Urinary bladder (tissue), 4 donors: ENCODE data around the gene PDLIM1. TPM values are rescaled to one million over a fixed set of nuclear protein-coding genes. Genes with fewer than 3 reads are reported as not detected.

Experiments used
- DNase-seq: peaks from one replicate; pipeline ENCODE4 v3.0.0-alpha.2; 2015; ENCODE audit errors: extremely low spot score
- H3K27ac ChIP-seq: one replicate; pipeline ENCODE4 v1.5.1; 2013; ENCODE audit warnings: low read depth, mild to moderate bottlenecking, moderate library complexity
- H3K36me3 ChIP-seq: one replicate; pipeline ENCODE4 v1.6.1; 2013; ENCODE audit warnings: mild to moderate bottlenecking, moderate library complexity; ENCODE audit not compliant: insufficient read depth
- H3K4me1 ChIP-seq: one replicate; pipeline ENCODE4 v1.6.1; 2013; ENCODE audit warnings: mild to moderate bottlenecking, moderate library complexity; ENCODE audit not compliant: insufficient read depth
- H3K4me3 ChIP-seq: one replicate; pipeline ENCODE4 v1.5.1; 2013; ENCODE audit warnings: low read depth, low read length
- WGBS: extraction: QIAGEN DNeasy Blood & Tissue Kit; methylation state at CpG from one replicate; pipeline ENCODE4 v1.1.7; 2013; 5-methylcytosine and 5-hydroxymethylcytosine counted together
- polyA plus RNA-seq: library from polyadenylated mRNA; stranded (reverse); fragments of 200-250 nt; gene quantifications from one replicate; pipeline ENCODE4 v1.2.3, GENCODE V29; 2013
- total RNA-seq: library from RNA; depleted of rRNA; stranded (reverse); fragments of >200 nt; gene quantifications from one replicate; pipeline ENCODE4 v1.2.3, GENCODE V29; 2014
- donor health status: healthy with polysubstance abuse.
- donor health status: healthy.

Gene PDLIM1
- total and polyA plus RNA-seq, 2 donors, result 24.4 to 217 TPM

GRCh38 chr10:95289003-95289920 is 1.5 kb downstream of the PDLIM1 start:
- DNase-seq, result no peak
- peaks cover 1% of the 10 kb centered on the region for H3K4me1 ChIP-seq
- WGBS, result 77% methylated on average over 12 of the region's 12 CpGs
- peak overlapping the region; percentile 92 for H3K27ac ChIP-seq
- no peaks in the 10 kb centered on the region for H3K36me3 ChIP-seq
- peak overlapping the region; percentile 79 for H3K4me3 ChIP-seq

- Histone ChIP-seq H3K4me1 (peaks cover 1% of the 10 kb centered on the region), H3K36me3 (no peaks in the 10 kb centered on the region), H3K27ac (no peak overlapping the region), H3K4me3 (no peak overlapping the region)
- 73% methylated on average over 1 of the region's 1 CpG for WGBS
- DNase-seq, result no peak
These were observed 2.5 kb downstream of the PDLIM1 start for GRCh38 chr10:95288303-95288702.

GRCh38 chr10:95287281-95287680 is 3.5 kb downstream of the PDLIM1 start:
- Histone ChIP-seq H3K27ac (no peak overlapping the region), H3K4me3 (no peak overlapping the region), H3K36me3 (no peaks in the 10 kb centered on the region), H3K4me1 (peaks cover 1% of the 10 kb centered on the region)
- no peak for DNase-seq
- WGBS, result 63% methylated on average over 3 of the region's 3 CpGs

- 45% methylated on average over 1 of the region's 1 CpG for WGBS
- DNase-seq, result no peak
- Histone ChIP-seq H3K4me3 (no peak overlapping the region), H3K27ac (no peak overlapping the region), H3K4me1 (peaks cover 1% of the 10 kb centered on the region), H3K36me3 (no peaks in the 10 kb centered on the region)
These were observed 4.1 kb downstream of the PDLIM1 start for GRCh38 chr10:95286707-95287106.

- Histone ChIP-seq H3K27ac (no peak overlapping the region), H3K4me1 (peaks cover 3% of the 10 kb centered on the region), H3K36me3 (no peaks in the 10 kb centered on the region), H3K4me3 (no peak overlapping the region)
- 85% methylated on average over 2 of the region's 2 CpGs for WGBS
- no peak for DNase-seq
These were observed 5.2 kb downstream of the PDLIM1 start for GRCh38 chr10:95285556-95285955.

- peaks cover 3% of the 10 kb centered on the region for H3K4me1 ChIP-seq
- H3K27ac ChIP-seq, result no peak overlapping the region
- no peak for DNase-seq
- H3K4me3 ChIP-seq, result no peak overlapping the region
- 91% methylated on average over 3 of the region's 3 CpGs for WGBS
- H3K36me3 ChIP-seq, result no peaks in the 10 kb centered on the region
These were observed 6.0 kb downstream of the PDLIM1 start for GRCh38 chr10:95284807-95285206.

- H3K36me3 ChIP-seq, result no peaks in the 10 kb centered on the region
- H3K4me1 ChIP-seq, result peaks cover 2% of the 10 kb centered on the region
- H3K27ac ChIP-seq, result no peak overlapping the region
- H3K4me3 ChIP-seq, result no peak overlapping the region
- 72% methylated on average over 3 of the region's 3 CpGs for WGBS
- DNase-seq, result no peak
These were observed 8.7 kb downstream of the PDLIM1 start for GRCh38 chr10:95282107-95282506.

- no peak overlapping the region for H3K4me3 ChIP-seq
- no peaks in the 10 kb centered on the region for H3K36me3 ChIP-seq
- 92% methylated on average over 2 of the region's 2 CpGs for WGBS
- no peak for DNase-seq
- H3K27ac ChIP-seq, result no peak overlapping the region
- H3K4me1 ChIP-seq, result peaks cover 2% of the 10 kb centered on the region
These were observed 9.6 kb downstream of the PDLIM1 start for GRCh38 chr10:95281206-95281605.

GRCh38 chr10:95280637-95281036 is 10.2 kb downstream of the PDLIM1 start:
- Histone ChIP-seq H3K4me1 (peaks cover 2% of the 10 kb centered on the region), H3K4me3 (no peak overlapping the region), H3K27ac (peak overlapping the region; percentile 27), H3K36me3 (no peaks in the 10 kb centered on the region)
- 46% methylated on average over 2 of the region's 2 CpGs for WGBS
- DNase-seq, result no peak

GRCh38 chr10:95279042-95279820 is 11.6 kb downstream of the PDLIM1 start:
- peak overlapping the region; percentile 57 for H3K27ac ChIP-seq
- H3K4me1 ChIP-seq, result peaks cover 4% of the 10 kb centered on the region
- H3K36me3 ChIP-seq, result no peaks in the 10 kb centered on the region
- DNase-seq, result no peak
- 53% methylated on average over 4 of the region's 4 CpGs for WGBS
- H3K4me3 ChIP-seq, result no peak overlapping the region

- no peaks in the 10 kb centered on the region for H3K36me3 ChIP-seq
- no peak overlapping the region for H3K4me3 ChIP-seq
- DNase-seq, result no peak
- peak overlapping the region; percentile 79 for H3K27ac ChIP-seq
- 79% methylated on average over 6 of the region's 6 CpGs for WGBS
- peaks cover 4% of the 10 kb centered on the region for H3K4me1 ChIP-seq
These were observed 12.5 kb downstream of the PDLIM1 start for GRCh38 chr10:95278061-95278988.

- DNase-seq, result no peak
- 67% methylated on average over 3 of the region's 3 CpGs for WGBS
- Histone ChIP-seq H3K4me1 (peaks cover 4% of the 10 kb centered on the region), H3K27ac (peak overlapping the region; percentile 61), H3K36me3 (no peaks in the 10 kb centered on the region), H3K4me3 (no peak overlapping the region)
These were observed 13.2 kb downstream of the PDLIM1 start for GRCh38 chr10:95277614-95278013.

- DNase-seq, result no peak
- H3K4me3 ChIP-seq, result no peak overlapping the region
- H3K27ac ChIP-seq, result peak overlapping the region; percentile 71
- no peaks in the 10 kb centered on the region for H3K36me3 ChIP-seq
- WGBS, result 68% methylated on average over 1 of the region's 1 CpG
- peaks cover 4% of the 10 kb centered on the region for H3K4me1 ChIP-seq
These were observed 13.6 kb downstream of the PDLIM1 start for GRCh38 chr10:95277201-95277570.
